Osteocyte (in vitro differentiated cells): ENCODE measurements around the gene EPHA5. TPM values are rescaled to one million over a fixed set of nuclear protein-coding genes. Genes with fewer than 3 reads are reported as not detected.
A peak's percentile ranks its signal among the peaks of the same experiment; 100 is the strongest.

Experiments used
- DNase-seq: peaks from one replicate; pipeline ENCODE4 v3.0.0; 2021; ENCODE audit warnings: mixed read lengths; ENCODE audit not compliant: unreplicated experiment; ENCODE audit errors: extremely low spot score
- H3K27ac Mint-ChIP-seq: one replicate; pipeline ENCODE4 v1.8.0; 2021; ENCODE audit warnings: mild to moderate bottlenecking, mixed read lengths; ENCODE audit not compliant: unreplicated experiment
- H3K27me3 Mint-ChIP-seq: one replicate; pipeline ENCODE4 v1.8.0; 2021; ENCODE audit warnings: mixed read lengths; ENCODE audit not compliant: unreplicated experiment
- H3K36me3 Mint-ChIP-seq: one replicate; pipeline ENCODE4 v1.8.0; 2021; ENCODE audit warnings: mixed read lengths; ENCODE audit not compliant: unreplicated experiment
- H3K4me1 Mint-ChIP-seq: one replicate; pipeline ENCODE4 v1.8.0; 2021; ENCODE audit warnings: mixed read lengths; ENCODE audit not compliant: unreplicated experiment
- H3K4me3 Mint-ChIP-seq: one replicate; pipeline ENCODE4 v1.8.0; 2021; ENCODE audit warnings: mild to moderate bottlenecking, moderate library complexity, mixed read lengths; ENCODE audit not compliant: unreplicated experiment
- H3K9me3 Mint-ChIP-seq: one replicate; pipeline ENCODE4 v1.8.0; 2021; ENCODE audit warnings: mixed read lengths; ENCODE audit not compliant: unreplicated experiment
- total RNA-seq: library from RNA; stranded (reverse); gene quantifications from 2 replicates; pipeline ENCODE4 v1.2.1, GENCODE V29; 2021
- TF ChIP-seq, protein P1 (sequence below): fragments of 200-600 bp; sonication (generic); IDR thresholded peaks from 2 replicates; pipeline ENCODE4 v1.5.0; 2021; ENCODE audit warnings: antibody characterized with exemption, mild to moderate bottlenecking, moderate library complexity

EPHA5 gene
- total RNA-seq, 1 donor from 2014 or later, result 137 TPM

DNA sequence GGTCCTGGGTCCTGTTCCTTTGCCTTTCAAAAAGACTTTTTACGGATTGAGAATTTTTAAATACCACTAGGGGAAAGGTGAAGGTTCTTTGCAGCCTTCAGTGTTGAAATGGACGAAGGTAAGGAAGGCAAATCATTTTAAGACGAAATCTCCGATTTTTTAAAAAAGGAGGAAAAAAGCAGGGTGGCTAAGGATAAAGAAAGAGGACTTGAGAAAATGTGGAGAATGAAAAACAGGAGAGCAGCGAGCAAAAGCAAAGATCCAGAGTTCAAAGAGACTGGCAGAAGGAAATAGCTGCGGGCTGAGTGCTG lies 314 bp downstream of the EPHA5 start:
- no peaks in the 10 kb centered on the region for H3K27me3 Mint-ChIP-seq
- H3K27ac Mint-ChIP-seq, result peak overlapping the region; percentile 97
- peaks cover 16% of the 10 kb centered on the region for H3K36me3 Mint-ChIP-seq
- H3K9me3 Mint-ChIP-seq, result no peaks in the 10 kb centered on the region
- TF ChIP-seq, protein P1, sequence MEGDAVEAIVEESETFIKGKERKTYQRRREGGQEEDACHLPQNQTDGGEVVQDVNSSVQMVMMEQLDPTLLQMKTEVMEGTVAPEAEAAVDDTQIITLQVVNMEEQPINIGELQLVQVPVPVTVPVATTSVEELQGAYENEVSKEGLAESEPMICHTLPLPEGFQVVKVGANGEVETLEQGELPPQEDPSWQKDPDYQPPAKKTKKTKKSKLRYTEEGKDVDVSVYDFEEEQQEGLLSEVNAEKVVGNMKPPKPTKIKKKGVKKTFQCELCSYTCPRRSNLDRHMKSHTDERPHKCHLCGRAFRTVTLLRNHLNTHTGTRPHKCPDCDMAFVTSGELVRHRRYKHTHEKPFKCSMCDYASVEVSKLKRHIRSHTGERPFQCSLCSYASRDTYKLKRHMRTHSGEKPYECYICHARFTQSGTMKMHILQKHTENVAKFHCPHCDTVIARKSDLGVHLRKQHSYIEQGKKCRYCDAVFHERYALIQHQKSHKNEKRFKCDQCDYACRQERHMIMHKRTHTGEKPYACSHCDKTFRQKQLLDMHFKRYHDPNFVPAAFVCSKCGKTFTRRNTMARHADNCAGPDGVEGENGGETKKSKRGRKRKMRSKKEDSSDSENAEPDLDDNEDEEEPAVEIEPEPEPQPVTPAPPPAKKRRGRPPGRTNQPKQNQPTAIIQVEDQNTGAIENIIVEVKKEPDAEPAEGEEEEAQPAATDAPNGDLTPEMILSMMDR, result no peak
- no peak for DNase-seq
- peaks cover 50% of the 10 kb centered on the region for H3K4me1 Mint-ChIP-seq
- peak overlapping the region; percentile 95 for H3K4me3 Mint-ChIP-seq

GRCh38 chr4:65669111-65670019 lies 924 bp downstream of the EPHA5 start:
- H3K36me3 Mint-ChIP-seq, result peaks cover 12% of the 10 kb centered on the region

DNA sequence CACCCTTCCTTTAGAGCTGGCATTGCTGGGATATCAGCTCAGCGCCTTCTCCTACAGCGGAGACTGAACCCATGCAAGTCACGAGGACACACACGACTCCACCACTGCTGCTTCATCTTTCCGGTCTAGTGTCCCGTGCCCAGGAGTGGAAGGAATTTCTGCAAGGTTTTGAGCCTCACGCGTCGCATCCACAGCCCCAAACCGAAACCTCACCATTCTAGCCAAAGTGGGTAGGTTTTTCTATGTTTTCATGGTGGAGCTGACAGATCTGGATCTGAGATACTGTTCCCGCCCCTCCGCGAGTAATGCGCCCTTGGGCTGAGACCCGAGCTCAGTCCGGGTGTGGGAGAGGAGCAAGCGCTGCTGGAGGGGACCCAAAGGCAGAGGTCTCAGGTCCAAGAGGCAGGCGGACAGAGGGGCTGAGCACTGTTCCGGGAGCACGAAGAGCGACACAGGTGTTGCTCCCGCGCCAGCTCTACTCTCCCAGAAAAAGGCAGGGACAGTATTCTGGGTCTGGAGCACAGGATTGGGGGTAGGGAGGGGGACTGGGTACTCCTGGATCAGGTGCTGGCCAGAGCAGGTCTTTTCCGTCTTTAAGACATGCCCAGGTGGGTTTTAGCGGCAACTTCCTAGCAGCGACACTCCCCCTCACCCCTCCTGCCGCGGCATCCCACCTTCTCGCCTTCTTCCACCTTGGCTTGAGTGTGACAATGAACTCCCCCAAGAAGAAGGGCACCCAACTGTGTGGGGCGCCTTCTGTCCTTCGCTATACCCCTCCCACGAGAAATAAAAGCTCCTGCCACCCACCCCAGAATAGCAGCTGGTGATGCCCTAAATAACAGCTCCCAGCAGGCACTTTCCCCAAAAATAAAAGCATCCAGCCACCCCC lies 1.8 kb downstream of the EPHA5 start:
- TF ChIP-seq, protein P1, result no peak
- Mint-ChIP-seq H3K27me3 (no peaks in the 10 kb centered on the region), H3K36me3 (peaks cover 12% of the 10 kb centered on the region), H3K9me3 (no peaks in the 10 kb centered on the region), H3K4me1 (peaks cover 48% of the 10 kb centered on the region), H3K27ac (peak overlapping the region; percentile 95), H3K4me3 (peak overlapping the region; percentile 95)
- DNase-seq, result peak; percentile 86

More at GRCh38 chr4:65669111-65670019, 924 bp downstream of the EPHA5 start:
- DNase-seq, result peak; percentile 85
- Mint-ChIP-seq H3K27ac (peak overlapping the region; percentile 97), H3K27me3 (no peaks in the 10 kb centered on the region), H3K9me3 (no peaks in the 10 kb centered on the region), H3K4me1 (peaks cover 49% of the 10 kb centered on the region), H3K4me3 (peak overlapping the region; percentile 95)
- TF ChIP-seq, protein P1, result no peak

- TF ChIP-seq, protein P1, result peak; percentile 25
- Mint-ChIP-seq H3K9me3 (no peaks in the 10 kb centered on the region), H3K27ac (peak overlapping the region; percentile 95), H3K36me3 (peaks cover 11% of the 10 kb centered on the region), H3K4me3 (peak overlapping the region; percentile 95), H3K4me1 (peaks cover 48% of the 10 kb centered on the region), H3K27me3 (no peaks in the 10 kb centered on the region)
- DNase-seq, result no peak
Measured at GRCh38 chr4:65667506-65668041, 2.7 kb downstream of the EPHA5 start.
